Keratinocyte (primary cell): ENCODE measurements around the gene CACNG4. TPM values are rescaled to one million over a fixed set of nuclear protein-coding genes. Genes with fewer than 3 reads are reported as not detected.

ENCODE experiments used
- DNase-seq: peaks from one replicate; pipeline ENCODE4 v3.0.0-alpha.2; 2011; ENCODE audit warnings: low read depth, missing footprints, low spot score
- FAIRE-seq: peaks from 2 replicates; lab custom pipeline; 2011; peaks lifted over from hg19 to GRCh38; lab: Jason Lieb, UNC
- H2AFZ ChIP-seq: 2 replicates; pipeline ENCODE4 v1.6.0; 2012; ENCODE audit warnings: low read length, control low read depth, inconsistent platforms; ENCODE audit not compliant: control insufficient read depth
- H3K27ac ChIP-seq: 2 replicates; pipeline ENCODE4 v1.5.1; 2011; ENCODE audit warnings: low read length; ENCODE audit not compliant: control insufficient read depth, insufficient read depth
- H3K27me3 ChIP-seq: 3 replicates; pipeline ENCODE4 v1.6.0; 2011; ENCODE audit warnings: low read length; ENCODE audit not compliant: control insufficient read depth, insufficient read depth; ENCODE audit errors: extremely low read depth
- H3K36me3 ChIP-seq, 2 experiments: 2 replicates in 1 of 2; 3 replicates in 1 of 2; pipeline ENCODE4 v1.5.1; 2011; ENCODE audit warnings: low read length in 2 of 2, mild to moderate bottlenecking in 1 of 2; ENCODE audit not compliant: control insufficient read depth in 2 of 2, insufficient read depth in 2 of 2; ENCODE audit errors: extremely low read depth in 1 of 2
- H3K4me1 ChIP-seq: 3 replicates; pipeline ENCODE4 v1.5.1; 2011; ENCODE audit warnings: low read length; ENCODE audit not compliant: control insufficient read depth, insufficient read depth; ENCODE audit errors: extremely low read depth
- H3K4me2 ChIP-seq: 3 replicates; pipeline ENCODE4 v1.6.0; 2011; ENCODE audit warnings: low read depth, low read length; ENCODE audit not compliant: control insufficient read depth, insufficient read depth; ENCODE audit errors: extremely low read depth
- H3K4me3 ChIP-seq, 3 experiments: fragments of 200-600 bp in 1 of 3; sonication (generic) in 1 of 3; 2 replicates in 2 of 3; 3 replicates in 1 of 3; pipeline ENCODE4 v1.5.1; 2011 to 2016; ENCODE audit warnings: low read length in 3 of 3, mild to moderate bottlenecking in 3 of 3, control low read depth in 2 of 3, inconsistent platforms in 1 of 3, low read depth in 1 of 3, mixed read lengths in 1 of 3, mixed run types in 1 of 3, moderate library complexity in 1 of 3; ENCODE audit not compliant: control insufficient read depth in 2 of 3, insufficient read depth in 2 of 3; ENCODE audit errors: extremely low read depth in 1 of 3
- H3K79me2 ChIP-seq: 2 replicates; pipeline ENCODE4 v1.6.0; 2012; ENCODE audit warnings: low read length; ENCODE audit not compliant: control insufficient read depth, insufficient read depth
- H3K9ac ChIP-seq: 3 replicates; pipeline ENCODE4 v1.6.0; 2011; ENCODE audit warnings: low read length; ENCODE audit not compliant: control insufficient read depth, insufficient read depth; ENCODE audit errors: extremely low read depth
- H3K9me1 ChIP-seq: 3 replicates; pipeline ENCODE4 v1.6.0; 2011; ENCODE audit warnings: low read length; ENCODE audit not compliant: control insufficient read depth, insufficient read depth; ENCODE audit errors: extremely low read depth
- H3K9me3 ChIP-seq: 2 replicates; pipeline ENCODE4 v1.5.1; 2012; ENCODE audit warnings: low read depth, low read length; ENCODE audit not compliant: control insufficient read depth
- H4K20me1 ChIP-seq: 3 replicates; pipeline ENCODE4 v1.6.0; 2011; ENCODE audit warnings: low read length; ENCODE audit not compliant: control insufficient read depth, insufficient read depth; ENCODE audit errors: extremely low read depth
- EZH2 ChIP-seq: IDR thresholded peaks from one replicate; pipeline ENCODE4 v1.6.1; 2012; ENCODE audit warnings: inconsistent platforms, mild to moderate bottlenecking, low read length, moderate library complexity
- dilution Hi-C: fragments of 300-500 bp; cut with MboI; formaldehyde crosslinking; loops from one replicate; pipeline ENCODE4 v1.7.0; 2020; ENCODE audit warnings: low sequenced_read_pairs; ENCODE audit not compliant: extremely low pct_ligation_motif_present
- polyA plus RNA-seq, 5 experiments: library from polyadenylated mRNA; depleted of rRNA in 3 of 5; stranded (reverse) in 3 of 5; stranded (forward) in 1 of 5; unstranded in 1 of 5; fragments of >200 nt; gene quantifications; 1 replicate in 1 of 5; 2 replicates in 3 of 5; 3 replicates in 1 of 5; pipeline versions ENCODE4 v1.2.1 to v1.2.3, GENCODE V29; 2011 to 2012; ENCODE audit warnings: missing spikeins in 2 of 5, low read depth in 1 of 5, low replicate concordance in 1 of 5
- TF ChIP-seq, protein P1 (sequence below), 3 experiments: IDR thresholded peaks in 1 of 3; conservative IDR thresholded peaks in 1 of 3; optimal IDR thresholded peaks in 1 of 3; 2 replicates in 2 of 3; 3 replicates in 1 of 3; pipeline versions ENCODE3 to v1.5.1; 2011; ENCODE audit warnings: low read length in 3 of 3, mild to moderate bottlenecking in 3 of 3, moderate library complexity in 2 of 3, control low read depth in 1 of 3, inconsistent platforms in 1 of 3; ENCODE audit not compliant: insufficient read depth in 2 of 3; ENCODE audit errors: extremely low read depth in 1 of 3

CACNG4 gene
- polyA plus RNA-seq, 1 donor (not counting 4 experiments of a cell fraction or from before 2014, with no cell fraction given), result not detected

DNA sequence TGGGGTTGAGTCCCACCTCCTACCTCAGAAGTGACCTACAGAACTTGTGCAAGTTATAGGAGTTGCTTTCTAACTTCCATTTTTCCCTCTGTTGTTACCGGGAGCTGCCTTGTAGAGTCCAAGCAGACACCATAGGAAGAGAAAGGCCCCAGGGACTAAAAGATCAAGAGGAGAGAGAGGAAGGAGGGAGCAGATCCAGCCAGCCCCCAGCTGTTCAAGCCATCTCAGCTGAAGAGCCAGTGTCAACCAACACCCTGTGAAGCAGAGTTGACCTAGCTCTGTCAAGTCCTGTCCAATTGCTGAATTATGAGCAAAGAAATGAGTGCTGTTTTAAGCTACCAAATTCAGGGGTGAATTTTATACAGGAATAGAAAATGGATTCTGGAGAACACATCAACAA lies 34.9 kb upstream of the CACNG4 start:
- dilution Hi-C loops, result no loop called here
- Histone ChIP-seq H3K9me3 (no peaks in the 10 kb centered on the region), H3K9me1 (no peaks in the 10 kb centered on the region), H3K36me3 (no peaks in the 10 kb centered on the region), H3K9ac (no peak overlapping the region), H3K4me3 (no peak overlapping the region), H3K79me2 (no peaks in the 10 kb centered on the region), H3K27me3 (no peaks in the 10 kb centered on the region), H2AFZ (no peak overlapping the region), H4K20me1 (no peaks in the 10 kb centered on the region), H3K4me2 (no peak overlapping the region), H3K4me1 (no peaks in the 10 kb centered on the region), H3K27ac (no peak overlapping the region)
- DNase-seq (no peak), FAIRE-seq (no peak)
- TF ChIP-seq, protein P1, sequence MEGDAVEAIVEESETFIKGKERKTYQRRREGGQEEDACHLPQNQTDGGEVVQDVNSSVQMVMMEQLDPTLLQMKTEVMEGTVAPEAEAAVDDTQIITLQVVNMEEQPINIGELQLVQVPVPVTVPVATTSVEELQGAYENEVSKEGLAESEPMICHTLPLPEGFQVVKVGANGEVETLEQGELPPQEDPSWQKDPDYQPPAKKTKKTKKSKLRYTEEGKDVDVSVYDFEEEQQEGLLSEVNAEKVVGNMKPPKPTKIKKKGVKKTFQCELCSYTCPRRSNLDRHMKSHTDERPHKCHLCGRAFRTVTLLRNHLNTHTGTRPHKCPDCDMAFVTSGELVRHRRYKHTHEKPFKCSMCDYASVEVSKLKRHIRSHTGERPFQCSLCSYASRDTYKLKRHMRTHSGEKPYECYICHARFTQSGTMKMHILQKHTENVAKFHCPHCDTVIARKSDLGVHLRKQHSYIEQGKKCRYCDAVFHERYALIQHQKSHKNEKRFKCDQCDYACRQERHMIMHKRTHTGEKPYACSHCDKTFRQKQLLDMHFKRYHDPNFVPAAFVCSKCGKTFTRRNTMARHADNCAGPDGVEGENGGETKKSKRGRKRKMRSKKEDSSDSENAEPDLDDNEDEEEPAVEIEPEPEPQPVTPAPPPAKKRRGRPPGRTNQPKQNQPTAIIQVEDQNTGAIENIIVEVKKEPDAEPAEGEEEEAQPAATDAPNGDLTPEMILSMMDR (optimal IDR thresholded peaks at IDR 0.05 in 1 of 3, IDR thresholded peaks at IDR 0.05 in 1 of 3, conservative IDR thresholded peaks at IDR 0.05 in 1 of 3; ENCODE audit: extremely low read depth in 1 of 3, insufficient read depth in 2 of 3, low read length in 3 of 3), result no peak
- no peak for TF ChIP-seq EZH2

DNA sequence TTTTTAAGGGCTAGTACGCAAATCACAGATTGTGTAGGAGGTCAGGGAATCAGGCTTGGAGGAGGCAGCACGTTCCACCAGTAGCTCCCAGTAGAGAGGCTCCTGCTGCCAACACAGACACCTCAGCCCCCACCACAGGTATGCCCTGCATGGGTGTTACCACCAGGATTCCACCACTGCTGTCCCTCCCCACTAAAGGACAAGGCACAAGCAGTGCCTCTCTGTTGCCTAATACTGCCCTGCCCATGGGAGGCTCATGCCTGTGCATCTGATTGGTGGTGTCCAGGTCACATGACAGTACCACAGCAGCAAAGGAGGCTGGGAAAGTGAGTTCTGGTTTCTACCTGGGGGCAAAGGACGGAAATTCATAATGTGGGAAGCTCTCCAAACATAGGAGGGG lies 33.6 kb upstream of the CACNG4 start:
- Histone ChIP-seq H2AFZ (no peak overlapping the region), H3K27me3 (no peaks in the 10 kb centered on the region), H3K27ac (no peak overlapping the region), H3K9me1 (no peaks in the 10 kb centered on the region), H3K9me3 (no peaks in the 10 kb centered on the region), H3K36me3 (no peaks in the 10 kb centered on the region), H3K4me1 (no peaks in the 10 kb centered on the region), H3K4me3 (no peak overlapping the region), H3K9ac (no peak overlapping the region), H3K79me2 (no peaks in the 10 kb centered on the region), H4K20me1 (no peaks in the 10 kb centered on the region), H3K4me2 (no peak overlapping the region)
- DNase-seq (no peak), FAIRE-seq (no peak)
- TF ChIP-seq EZH2, result no peak
- TF ChIP-seq, protein P1 (optimal IDR thresholded peaks at IDR 0.05 in 1 of 3, IDR thresholded peaks at IDR 0.05 in 1 of 3, conservative IDR thresholded peaks at IDR 0.05 in 1 of 3; ENCODE audit: extremely low read depth in 1 of 3, insufficient read depth in 2 of 3, low read length in 3 of 3), result no peak
- dilution Hi-C loops, result no loop called here
